Midbrain (tissue), 1 donor: Measurements from ENCODE around the gene LGALS14.
"Not testable (repeated sequence)": the region's sequence is repeated elsewhere in the genome, so short reads cannot be mapped to it uniquely, and the experiment has no call there.

Source experiments
- DNase-seq: peaks from one replicate; lab custom pipeline; 2025; lab: John Stamatoyannopoulos, UW

LGALS14 gene

GRCh38 chr19:39695759-39696158 lies 8.5 kb upstream of the LGALS14 start:
- no peak for DNase-seq

GRCh38 chr19:39696387-39696786 lies 7.9 kb upstream of the LGALS14 start:
- DNase-seq: no peak

GRCh38 chr19:39698535-39698934 lies 5.7 kb upstream of the LGALS14 start:
- DNase-seq: no peak

- no peak for DNase-seq
Measured at GRCh38 chr19:39701291-39701690, 3.0 kb upstream of the LGALS14 start.

- DNase-seq: no peak
Measured at GRCh38 chr19:39705578-39706188, 1.4 kb downstream of the LGALS14 start.

GRCh38 chr19:39708594-39708993 lies 4.3 kb downstream of the LGALS14 start:
- DNase-seq: no peak

GRCh38 chr19:39709026-39709872 lies 5.0 kb downstream of the LGALS14 start:
- DNase-seq: no peak

GRCh38 chr19:39710333-39710890 lies 6.1 kb downstream of the LGALS14 start:
- DNase-seq: no peak

GRCh38 chr19:39720144-39720543 lies 15.9 kb downstream of the LGALS14 start:
- not testable (repeated sequence) for DNase-seq

GRCh38 chr19:39725995-39726394 lies 21.7 kb downstream of the LGALS14 start:
- DNase-seq: no peak

GRCh38 chr19:39727070-39727800 lies 23.0 kb downstream of the LGALS14 start:
- DNase-seq: no peak

GRCh38 chr19:39728040-39728439 lies 23.8 kb downstream of the LGALS14 start:
- no peak for DNase-seq

GRCh38 chr19:39729594-39729993 lies 25.3 kb downstream of the LGALS14 start:
- DNase-seq: no peak

GRCh38 chr19:39731685-39732084 lies 27.4 kb downstream of the LGALS14 start:
- DNase-seq: no peak

GRCh38 chr19:39733841-39734240 lies 29.6 kb downstream of the LGALS14 start:
- DNase-seq: no peak

GRCh38 chr19:39735688-39736087 lies 31.4 kb downstream of the LGALS14 start:
- no peak for DNase-seq

GRCh38 chr19:39736088-39736487 lies 31.8 kb downstream of the LGALS14 start:
- no peak for DNase-seq

GRCh38 chr19:39737351-39737750 lies 33.1 kb downstream of the LGALS14 start:
- no peak for DNase-seq

GRCh38 chr19:39737891-39738290 lies 33.6 kb downstream of the LGALS14 start, which contains the start of gene CLC:
CLC (minus strand) TSS chr19:39738029; CDS start chr19:39737952, 77 bp downstream.
- no peak for DNase-seq

- DNase-seq: no peak
Measured at GRCh38 chr19:39738814-39739213, 34.5 kb downstream of the LGALS14 start.

- DNase-seq: no peak
Measured at GRCh38 chr19:39740395-39740794, 36.1 kb downstream of the LGALS14 start.

- no peak for DNase-seq
Measured at GRCh38 chr19:39745643-39746042, 41.4 kb downstream of the LGALS14 start.
